ENCODE data around the gene STIMATE. TPM values are rescaled to one million over a fixed set of nuclear protein-coding genes. Genes with fewer than 3 reads are reported as not detected.

Gene STIMATE
- total and polyA plus RNA-seq, 2 of the 4 experiments (the other 2 are of a cell fraction): 10.6 to 17.8 TPM

DNA sequence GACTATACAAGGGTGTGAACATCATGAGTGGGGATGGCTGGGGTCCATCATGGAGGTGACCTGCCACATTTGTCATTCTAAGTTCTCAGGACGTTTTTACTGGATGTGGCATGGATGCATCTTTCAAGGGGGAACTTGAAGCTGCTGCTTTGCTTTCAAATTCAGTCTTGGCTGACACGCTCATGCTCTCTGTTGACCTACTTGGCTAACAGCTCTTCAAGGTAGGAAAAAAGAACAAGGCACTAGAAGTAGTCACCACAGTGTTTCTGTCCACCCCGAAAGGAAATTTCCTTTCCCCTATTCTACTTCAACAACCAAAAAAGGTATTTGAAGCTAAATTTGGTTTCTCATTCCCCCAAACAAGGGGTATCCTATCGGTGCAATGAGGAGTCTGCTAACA, 15.0 kb downstream of the STIMATE start:
- ATAC-seq (ENCODE audit: low read depth): no peak
- H3K14ac ChIP-seq (replicated peaks; ENCODE audit: low read depth, low read length): no peak overlapping the region
- peak overlapping the region; percentile 27; the same call in 1 of the 2 replicates for H4K5ac ChIP-seq (ENCODE audit: low read depth, low read length)
- H4K91ac ChIP-seq (ENCODE audit: insufficient read depth, low read depth, low read length): no peak overlapping the region
- intact Hi-C loops (cut with micrococcal nuclease): no loop called here
- no peaks in the 10 kb centered on the region for H3K27me3 ChIP-seq (ENCODE audit: control insufficient read depth, insufficient read depth, low read length)
- H3K23ac ChIP-seq (ENCODE audit: low read depth, low read length): no peak overlapping the region
- H3K4me3 ChIP-seq (ENCODE audit: insufficient read depth, low read depth, low read length): no peak overlapping the region
- H2BK120ac ChIP-seq (ENCODE audit: low read depth, low read length): no peak overlapping the region
- H3K4me1 ChIP-seq (ENCODE audit: control insufficient read depth, insufficient read depth, low read length): peaks cover 5% of the 10 kb centered on the region
- H3K27ac ChIP-seq (ENCODE audit: insufficient read depth, low read length): no peak overlapping the region
- POLR2A ChIA-PET (ENCODE audit: unreplicated experiment): no interaction called here
- H4K20me1 ChIP-seq (ENCODE audit: insufficient read depth, low read length): peaks cover 1% of the 10 kb centered on the region; the same call in 1 of the 2 replicates
- H3K9me3 ChIP-seq (ENCODE audit: control insufficient read depth, insufficient read depth, low read length): no peaks in the 10 kb centered on the region
- peak overlapping the region; percentile 32 for H2AFZ ChIP-seq (replicated peaks; ENCODE audit: low read length, poor library complexity)
- CTCF ChIA-PET: interaction anchor here (1.1 to 2.0 kb wide), 3 partner anchors 8 to 11 kb away, joined by 3 to 7 read pairs (median 3); no protein-coding TSS in a partner anchor
- dilution Hi-C loops (cut with HindIII; ENCODE audit: low sequenced_read_pairs, unreplicated experiment): no loop called here
- peak overlapping the region; percentile 48 to 49; a peak in 2 of 4 replicates for H4K8ac ChIP-seq (ENCODE audit: low read depth in 2 of 2, low read length in 2 of 2)
- no peak overlapping the region for H2BK15ac ChIP-seq (ENCODE audit: low read depth, low read length)
- no peak overlapping the region for H3K4me2 ChIP-seq (ENCODE audit: low read depth, low read length)
- H3K36me3 ChIP-seq (ENCODE audit: control insufficient read depth, insufficient read depth, low read length): peaks cover 5% of the 10 kb centered on the region; the same call in 1 of the 2 replicates
- peaks cover 8% of the 10 kb centered on the region; the same call in 1 of the 2 replicates for H3K9me1 ChIP-seq (ENCODE audit: insufficient read depth, low read length)
- no peak overlapping the region for H2AK9ac ChIP-seq (replicated peaks; ENCODE audit: low read depth, low read length, poor library complexity)
- H2BK5ac ChIP-seq (ENCODE audit: low read depth, low read length, poor library complexity, severe bottlenecking): no peak overlapping the region
- no peak overlapping the region for H3K56ac ChIP-seq (ENCODE audit: extremely low read depth, insufficient read depth, low read length)
- in situ Hi-C loops (cut with MboI; ENCODE audit: low sequenced_read_pairs): no loop called here
- H3K18ac ChIP-seq (ENCODE audit: low read depth, low read length): no peak overlapping the region
- peaks cover 14 to 56% of the 10 kb centered on the region in 2 experiments for H3K79me1 ChIP-seq (ENCODE audit: low read depth in 1 of 2, low read length in 2 of 2)
- H2BK20ac ChIP-seq (ENCODE audit: low read depth, low read length): no peak overlapping the region
- no peak for DNase-seq
- TF ChIP-seq, protein P1, sequence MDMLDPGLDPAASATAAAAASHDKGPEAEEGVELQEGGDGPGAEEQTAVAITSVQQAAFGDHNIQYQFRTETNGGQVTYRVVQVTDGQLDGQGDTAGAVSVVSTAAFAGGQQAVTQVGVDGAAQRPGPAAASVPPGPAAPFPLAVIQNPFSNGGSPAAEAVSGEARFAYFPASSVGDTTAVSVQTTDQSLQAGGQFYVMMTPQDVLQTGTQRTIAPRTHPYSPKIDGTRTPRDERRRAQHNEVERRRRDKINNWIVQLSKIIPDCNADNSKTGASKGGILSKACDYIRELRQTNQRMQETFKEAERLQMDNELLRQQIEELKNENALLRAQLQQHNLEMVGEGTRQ (IDR thresholded peaks at IDR 0.05; ENCODE audit: low read depth, low read length): no peak
- no peak for TF ChIP-seq FOS (IDR thresholded peaks at IDR 0.05; ENCODE audit: low read depth, low read length)
- no peak for TF ChIP-seq CHD1 (IDR thresholded peaks at IDR 0.05; ENCODE audit: low read depth, low read length)
- WGBS, 2 experiments (ENCODE audit: extremely low coverage in 2 of 2, insufficient read length in 1 of 2): 100% methylated on average over 1 of the region's 4 CpGs; no CpG with 5 or more reads in 1 of the 2 experiments
- H3K9ac ChIP-seq (ENCODE audit: low read depth, low read length): no peak overlapping the region
- no TSS peak for BruUV-seq (replicated peaks)
- 0 out of 2 replicates have a peak overlapping the region, but pooled peaks have one; percentile 45 for H3K4ac ChIP-seq (ENCODE audit: low read depth, low read length)
- H2AK5ac ChIP-seq (ENCODE audit: low read depth, low read length): no peak overlapping the region; the same call in 1 of the 2 replicates

All from IMR-90 (cell line).